Measurements from ENCODE around the gene FBXW11.

GRCh38 chr5:171821286-171821685, 185.2 kb downstream of the FBXW11 start:
- no peak for TF ChIP-seq CTCF (IDR thresholded peaks at IDR 0.05; ENCODE audit: low read depth, low read length)
- no peak for TF ChIP-seq EZH2phosphoT487 (IDR thresholded peaks at IDR 0.05; ENCODE audit: low read depth)

All from OCI-LY3 (cell line).